CD4-positive, alpha-beta T cell treated with Interleukin-1 beta for 1 hour (primary cell): ENCODE results near the gene TSHR.

Source experiments
- DNase-seq, 2 donors: peaks; one replicate each; pipeline ENCODE4 v3.0.0-alpha.2; 2020 to 2022

The TSHR gene

DNA sequence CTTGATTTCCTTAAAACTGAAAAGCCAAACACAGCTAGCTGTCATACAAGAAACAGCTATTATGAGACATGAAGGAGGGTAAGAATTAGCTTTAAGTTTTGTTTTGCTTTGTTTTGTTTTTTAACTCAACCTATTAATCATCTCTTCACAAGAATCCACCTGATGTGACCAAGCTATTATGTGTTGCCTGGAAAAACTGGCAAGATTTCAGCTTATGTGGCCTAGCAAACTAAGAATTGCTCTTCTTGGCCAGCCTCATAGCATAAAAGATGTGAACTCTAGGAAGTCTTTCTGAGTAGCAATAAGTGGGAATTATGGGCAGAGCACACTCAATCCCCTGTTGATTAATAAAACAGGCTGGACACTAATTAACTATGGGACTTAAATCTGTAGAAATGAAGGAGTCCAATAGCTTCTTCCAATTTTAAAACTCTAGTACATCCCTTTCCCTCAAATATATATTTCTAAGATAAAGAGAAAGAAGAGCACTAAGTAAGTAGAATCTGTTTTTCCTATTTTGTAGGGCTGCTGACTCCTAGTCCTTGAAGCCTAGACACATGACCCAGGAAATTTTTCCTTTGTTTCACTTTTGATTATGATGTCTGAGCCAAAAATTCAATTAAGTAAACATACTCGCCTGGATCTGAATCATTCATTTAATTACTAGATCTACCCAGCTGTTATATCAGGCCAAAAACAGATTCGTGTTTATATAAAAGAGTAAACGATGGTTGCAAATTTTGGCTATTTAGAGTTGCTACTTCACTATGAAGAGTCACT is 189.6 kb downstream of the TSHR start:
- no peak for DNase-seq

- DNase-seq: no peak
These were observed 191.9 kb downstream of the TSHR start for GRCh38 chr14:81147140-81147897.

- DNase-seq: no peak
These were observed 193.2 kb downstream of the TSHR start for GRCh38 chr14:81148635-81149034.

- no peak for DNase-seq
These were observed 197.8 kb downstream of the TSHR start for GRCh38 chr14:81153187-81153586.

DNA sequence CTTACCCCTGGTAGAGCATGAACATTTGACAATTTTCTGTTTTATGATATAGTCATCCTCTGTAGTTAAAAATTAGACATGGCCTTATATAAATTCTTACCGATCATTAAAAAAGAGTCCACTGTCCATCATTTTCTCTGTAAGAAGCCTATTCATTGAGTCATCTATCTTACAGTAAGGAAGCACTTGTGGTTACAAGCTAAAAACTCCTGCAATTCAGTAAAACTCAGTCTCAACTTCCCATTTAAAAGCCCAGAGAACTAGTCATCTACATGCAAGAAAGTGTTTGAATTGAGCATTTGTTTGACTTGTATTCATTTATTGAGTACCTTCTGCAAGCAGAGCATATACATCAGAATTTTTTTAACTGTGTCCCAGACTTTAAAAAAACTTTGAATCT is 202.0 kb downstream of the TSHR start:
- DNase-seq: no peak

- no peak for DNase-seq
These were observed 205.7 kb downstream of the TSHR start for GRCh38 chr14:81161088-81161487.

DNA sequence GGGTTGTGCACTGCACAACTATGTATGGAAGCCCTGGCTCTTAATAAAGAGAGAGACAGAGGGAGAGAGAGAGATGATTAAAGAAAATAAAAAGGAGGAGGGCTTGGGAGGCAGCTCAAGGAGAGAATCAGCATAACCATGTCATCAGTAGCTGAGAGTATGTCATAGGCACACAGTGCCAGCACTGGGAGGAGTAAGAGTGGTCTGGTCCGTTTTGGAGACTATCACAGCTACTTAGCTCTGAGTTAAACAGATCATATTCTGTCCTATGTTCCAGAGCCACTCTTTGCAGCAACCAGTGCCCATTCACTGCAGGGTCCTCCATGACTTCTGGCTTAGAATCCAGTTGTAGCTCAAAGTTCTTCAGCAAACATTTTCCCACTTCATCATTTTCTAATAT is 206.3 kb downstream of the TSHR start:
- no peak for DNase-seq

GRCh38 chr14:81162941-81163340 is 207.5 kb downstream of the TSHR start:
- peak in 1 of 2 donors; percentile 26 for DNase-seq

DNA sequence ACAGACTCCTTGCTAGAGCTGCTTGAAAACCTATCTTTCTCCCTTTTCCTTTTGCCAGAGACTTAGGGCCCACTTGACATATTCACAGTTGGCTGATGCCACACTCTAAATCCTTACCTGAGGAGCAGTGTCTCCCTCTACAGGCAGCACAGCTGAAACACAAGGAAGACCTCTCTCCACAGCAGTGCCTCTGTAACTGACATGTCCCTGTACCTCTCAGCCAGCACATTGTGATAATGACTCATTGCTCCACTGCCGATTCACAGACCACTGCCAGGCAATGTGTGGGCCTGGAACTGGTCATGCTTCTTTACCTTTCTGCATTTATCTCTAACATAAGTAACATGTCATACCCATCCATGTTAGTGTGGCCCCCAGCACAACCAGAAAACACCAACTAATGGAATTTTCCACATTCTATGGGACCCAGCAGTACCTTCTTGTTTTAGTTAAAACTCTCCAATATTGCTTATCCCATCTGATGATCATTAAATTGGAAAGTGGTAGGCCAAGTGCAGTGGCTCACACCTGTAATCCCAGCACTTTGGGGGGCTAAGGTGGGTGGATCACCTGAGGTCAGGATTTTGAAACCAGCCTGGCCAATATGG is 208.8 kb downstream of the TSHR start:
- peak; percentile 44 to 48 for DNase-seq

- DNase-seq: no peak
These were observed 209.8 kb downstream of the TSHR start for GRCh38 chr14:81165188-81165587.

DNA sequence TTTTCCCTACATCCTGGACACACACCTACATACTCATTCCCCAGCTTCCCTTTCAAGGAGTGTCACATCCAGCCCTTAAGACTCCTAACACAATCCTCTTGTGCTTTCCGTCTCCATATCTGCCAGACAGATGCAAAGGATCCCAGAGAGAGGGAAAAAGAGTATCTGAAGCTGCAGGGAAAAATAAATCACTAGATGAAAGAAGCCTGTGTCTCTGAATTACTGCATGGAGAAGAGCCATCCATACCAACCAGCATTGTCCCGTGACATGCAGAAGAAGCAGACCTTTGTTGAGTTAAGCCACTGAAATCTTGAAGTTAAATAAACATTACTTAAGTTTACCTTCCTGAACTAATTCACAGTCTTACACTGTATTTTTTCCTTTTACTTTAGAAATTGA is 210.7 kb downstream of the TSHR start:
- no peak for DNase-seq

DNA sequence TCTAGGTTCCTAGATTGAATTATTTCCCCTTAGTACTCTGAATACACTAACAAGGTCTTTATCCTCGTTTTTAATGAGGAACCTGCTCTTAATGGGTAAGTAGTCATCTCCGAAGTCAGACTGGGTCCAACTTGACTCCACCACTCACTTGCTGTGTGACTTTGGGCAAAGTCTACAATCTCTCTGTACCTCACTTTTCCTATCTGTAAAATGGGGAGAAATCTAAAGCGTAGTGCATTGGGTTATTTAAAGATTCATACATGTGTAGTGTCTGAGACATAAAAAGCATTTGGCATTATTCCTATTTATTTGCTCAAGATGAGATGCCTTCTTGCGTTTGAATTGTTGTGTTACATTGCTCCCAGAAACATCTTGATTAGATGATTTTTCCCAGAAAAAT is 213.8 kb downstream of the TSHR start:
- no peak for DNase-seq

DNA sequence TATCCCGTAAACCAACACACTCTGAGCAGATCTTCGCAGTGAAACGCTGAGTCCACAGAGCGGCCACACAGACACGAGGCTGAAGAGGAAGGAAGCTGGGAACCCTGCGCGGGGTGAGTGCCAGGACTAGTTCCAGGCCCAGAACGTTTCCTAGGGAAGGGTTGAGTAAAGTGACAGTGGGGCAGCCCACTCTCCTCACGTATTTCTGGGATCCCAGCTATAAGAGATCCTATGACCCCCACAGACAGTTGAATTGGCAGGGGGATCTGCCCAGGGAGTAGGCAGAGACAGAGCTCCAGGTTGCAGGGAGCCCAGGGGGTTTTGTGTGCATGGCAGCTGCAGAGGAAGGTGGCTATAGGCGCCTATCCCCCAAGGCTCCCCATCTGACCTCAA is 214.3 kb downstream of the TSHR start:
- peak in 1 of 2 donors; percentile 15 for DNase-seq

- peak; percentile 87 to 88 for DNase-seq
These were observed 214.8 kb downstream of the TSHR start for GRCh38 chr14:81170104-81170828.

GRCh38 chr14:81170829-81171195 is 215.4 kb downstream of the TSHR start:
- DNase-seq: no peak

GRCh38 chr14:81172353-81172752 is 216.9 kb downstream of the TSHR start:
- no peak for DNase-seq

DNA sequence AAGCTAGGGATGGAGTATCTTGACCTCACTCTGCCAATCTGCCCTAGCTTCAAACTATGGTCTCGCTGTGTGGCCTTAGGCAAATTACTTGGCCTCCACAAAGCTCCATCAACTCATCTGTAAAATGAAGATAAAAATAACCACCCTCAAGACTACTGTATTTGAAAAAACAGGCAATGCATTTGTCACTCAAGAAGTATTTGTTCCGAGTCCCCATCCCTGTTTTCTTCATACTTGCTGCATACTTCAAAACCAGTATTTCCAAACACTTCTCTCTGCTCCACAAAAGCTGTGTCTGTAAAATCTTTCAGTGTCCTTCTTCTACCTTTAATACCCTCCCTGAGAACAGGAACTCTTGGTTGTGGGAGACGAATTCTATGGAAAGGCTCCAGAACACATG is 217.5 kb downstream of the TSHR start:
- no peak for DNase-seq

DNA sequence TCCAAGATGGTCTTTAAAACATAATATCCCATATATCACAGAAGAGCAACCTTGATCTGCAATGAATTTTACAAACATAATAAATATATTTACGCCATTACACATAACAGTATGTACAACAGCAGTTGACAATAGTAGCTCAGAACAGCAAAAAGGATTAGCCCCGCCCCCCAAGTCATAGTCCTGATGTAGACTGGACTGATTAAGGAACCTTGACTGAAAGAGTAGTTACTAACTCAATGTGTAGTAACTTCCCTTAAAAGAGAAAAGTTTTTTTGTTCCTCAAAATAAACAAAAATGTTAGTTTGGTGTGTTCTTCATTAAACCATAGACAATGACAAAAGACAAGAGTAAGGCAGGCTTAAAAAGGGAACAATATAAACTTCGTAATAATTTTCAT is 220.8 kb downstream of the TSHR start:
- DNase-seq: peak in 1 of 2 donors; percentile 37

DNA sequence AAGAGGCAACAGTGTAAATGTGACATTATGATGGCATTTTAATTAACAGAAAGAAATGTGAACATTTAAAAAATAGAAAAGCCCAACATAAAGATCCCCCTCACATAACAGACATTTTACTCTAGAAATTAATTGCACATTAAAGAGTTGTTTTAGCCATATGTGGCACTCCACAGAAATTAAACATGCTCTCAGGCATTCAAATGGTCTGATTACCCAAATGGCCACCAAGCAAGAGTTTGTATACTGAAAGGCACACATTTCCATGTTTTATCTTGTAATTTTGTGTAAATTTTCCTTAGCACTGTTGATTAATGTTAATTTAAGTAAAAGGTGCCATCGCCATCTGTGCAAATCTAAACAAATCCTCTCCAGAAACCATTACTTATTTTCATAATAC is 221.8 kb downstream of the TSHR start:
- DNase-seq: no peak

DNA sequence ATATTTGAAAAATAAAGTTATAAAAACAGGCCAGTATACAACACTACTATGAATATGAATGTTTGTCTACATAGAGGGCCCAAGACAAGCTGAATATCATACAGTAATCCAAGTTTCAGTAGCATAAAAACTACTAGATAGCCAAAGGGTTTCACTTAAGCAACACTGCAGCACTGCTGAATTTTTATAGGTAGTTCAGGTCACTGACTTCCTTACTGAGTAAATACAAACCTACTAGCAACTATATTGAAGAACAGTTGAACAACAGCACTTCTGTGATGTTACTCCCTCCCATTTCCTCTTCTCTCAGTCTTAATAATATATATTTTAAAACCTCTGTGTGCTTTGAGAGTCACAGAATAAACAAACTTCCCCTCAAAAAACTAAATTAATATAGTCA is 222.6 kb downstream of the TSHR start:
- no peak for DNase-seq

GRCh38 chr14:81179631-81180030 is 224.2 kb downstream of the TSHR start:
- no peak for DNase-seq

DNA sequence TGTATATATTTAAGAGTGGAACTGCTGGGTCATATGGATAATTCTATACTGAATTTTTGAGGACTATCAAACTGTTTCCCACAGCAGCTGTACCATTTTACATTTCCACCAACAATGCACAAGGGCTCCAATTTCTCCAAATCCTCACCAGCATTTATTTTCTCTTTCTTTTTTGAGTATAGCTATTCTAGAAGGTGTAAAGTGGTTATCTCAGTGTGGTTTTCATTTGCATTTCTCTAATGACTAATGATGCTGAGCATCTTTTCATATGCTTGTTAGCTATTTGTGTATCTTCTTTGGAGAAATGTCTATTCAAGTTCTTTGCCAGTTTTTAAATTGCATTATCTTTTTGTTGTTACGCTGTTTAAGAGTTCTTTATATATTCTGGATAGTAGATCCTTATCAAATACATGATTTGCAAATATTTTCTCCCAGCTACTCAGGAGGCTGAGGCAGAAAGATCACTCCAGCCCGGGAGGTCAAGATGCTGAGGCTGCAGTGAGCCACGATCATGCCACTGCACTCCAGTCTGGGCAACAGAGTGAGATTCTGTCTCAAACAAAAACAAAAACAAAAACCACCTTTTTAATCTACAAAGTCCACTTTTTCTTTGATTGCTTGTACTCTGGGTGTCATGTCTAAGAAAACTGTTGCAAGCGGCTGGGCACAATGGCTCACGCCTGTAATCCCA is 232.6 kb downstream of the TSHR start:
- no peak for DNase-seq

- peak in 1 of 2 donors; percentile 38 for DNase-seq
These were observed 237.2 kb downstream of the TSHR start for GRCh38 chr14:81192594-81192993.
